Upper lobe of left lung (tissue), 6 donors: ENCODE data around the gene OLFML1. TPM values are rescaled to one million over a fixed set of nuclear protein-coding genes. Genes with fewer than 3 reads are reported as not detected.

Experiments
- ATAC-seq, 2 donors: fragments of 200-7000 bp; cut with Tn5 transposase; one replicate each; pipeline ENCODE4 v1.9.1; 2022; ENCODE audit warnings: mild to moderate bottlenecking in 2 of 2, moderate library complexity in 2 of 2; ENCODE audit not compliant: low FRiP score in 2 of 2
- DNase-seq, 2 donors: peaks; one replicate each; pipeline ENCODE4 v3.0.0-alpha.2; 2019 to 2020
- H3K27ac ChIP-seq, 4 donors: fragments of 200-600 bp; sonication (generic); one replicate each; pipeline ENCODE4 v1.5.1; 2016 to 2019
- H3K27me3 ChIP-seq, 4 donors: fragments of 200-600 bp; sonication (generic); one replicate each; pipeline ENCODE4 v1.5.1; 2017 to 2019
- H3K36me3 ChIP-seq, 4 donors: fragments of 200-600 bp; sonication (generic); one replicate each; pipeline ENCODE4 v1.5.1; 2016 to 2019
- H3K4me1 ChIP-seq, 4 donors: fragments of 200-600 bp; sonication (generic); one replicate each; pipeline ENCODE4 v1.5.1; 2018 to 2019
- H3K4me3 ChIP-seq, 4 donors: fragments of 200-600 bp; sonication (generic); one replicate each; pipeline ENCODE4 v1.5.1; 2017 to 2019; ENCODE audit warnings: mild to moderate bottlenecking in 2 of 4, moderate library complexity in 1 of 4
- H3K9me3 ChIP-seq, 4 donors: fragments of 200-600 bp; sonication (generic); one replicate each; pipeline ENCODE4 v1.5.1; 2018 to 2019
- EP300 ChIP-seq, 4 donors: sonication (generic); formaldehyde crosslinking; IDR thresholded peaks; one replicate each; pipeline ENCODE4 v1.5.1; 2017; ENCODE audit warnings: antibody characterized with exemption in 4 of 4, control low read depth in 2 of 4
- POLR2A ChIP-seq, 4 donors: fragments of 450-650 bp; IDR thresholded peaks; one replicate each; pipeline ENCODE4 v1.5.1; 2016 to 2017; ENCODE audit warnings: antibody characterized with exemption in 4 of 4, mild to moderate bottlenecking in 2 of 4
- POLR2AphosphoS5 ChIP-seq, 2 donors: sonication (generic); formaldehyde crosslinking; IDR thresholded peaks; one replicate each; pipeline ENCODE4 v1.5.1; 2017; ENCODE audit warnings: antibody characterized with exemption in 2 of 2
- WGBS, 2 donors: methylation state at CpG; one replicate each; pipeline ENCODE4 v1.1.5; 2017 to 2018; 5-methylcytosine and 5-hydroxymethylcytosine counted together
- total RNA-seq, 6 donors: library from RNA; depleted of rRNA in 4 of 6; stranded (reverse); fragments of >200 nt in 4 of 6; gene quantifications; one replicate each; pipeline versions ENCODE4 v1.1.0 to v1.2.1, GENCODE V29; 2016 to 2021
- TF ChIP-seq, protein P1 (sequence below), 6 experiments: fragments of 450-650 bp in 4 of 6; fragments of 200-600 bp in 2 of 6; sonication (generic) in 2 of 6; IDR thresholded peaks; one replicate each; pipeline ENCODE4 v1.5.1; 2016 to 2019; ENCODE audit warnings: antibody characterized with exemption in 6 of 6
- donor health status: DM: no; HTN: no; CAD: no; lungs with moderate emphysema.
- donor health status: DM: no; HTN: yes; CAD: no; lungs with severe emphysema.

The OLFML1 gene
- total RNA-seq, 6 donors from 2014 or later: 1.6 to 34.2 (median 4.6) TPM

DNA sequence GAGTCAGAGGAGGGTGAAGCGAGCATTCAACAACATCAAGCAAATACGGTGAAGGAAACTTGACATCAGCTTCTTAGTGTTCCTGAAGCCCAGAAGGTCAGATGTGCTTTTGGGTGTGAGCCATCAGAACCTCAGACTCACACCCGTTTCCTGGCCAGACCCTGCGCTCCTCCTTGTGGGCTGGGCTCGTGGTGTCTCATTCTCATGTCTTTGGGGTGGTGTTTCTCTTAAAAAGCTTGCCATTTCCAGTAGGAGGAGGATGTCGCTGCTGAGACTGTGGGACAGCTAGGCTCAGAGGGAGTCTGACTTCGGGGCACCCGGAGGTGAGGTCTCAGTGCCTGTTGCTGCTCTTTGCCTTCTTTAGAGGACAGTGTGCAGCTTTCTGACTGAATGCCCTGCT lies 52.7 kb downstream of the OLFML1 start:
- Histone ChIP-seq H3K27ac (no peak overlapping the region), H3K4me1 (peaks cover 0 to 9% (median 2%) of the 10 kb centered on the region in 4 donors), H3K27me3 (no peaks in the 10 kb centered on the region), H3K4me3 (no peak overlapping the region), H3K36me3 (no peaks in the 10 kb centered on the region), H3K9me3 (no peaks in the 10 kb centered on the region)
- TF ChIP-seq POLR2AphosphoS5 (IDR thresholded peaks at IDR 0.05) (no peak), EP300 (IDR thresholded peaks at IDR 0.05) (no peak), POLR2A (IDR thresholded peaks at IDR 0.05) (no peak)
- TF ChIP-seq, protein P1, sequence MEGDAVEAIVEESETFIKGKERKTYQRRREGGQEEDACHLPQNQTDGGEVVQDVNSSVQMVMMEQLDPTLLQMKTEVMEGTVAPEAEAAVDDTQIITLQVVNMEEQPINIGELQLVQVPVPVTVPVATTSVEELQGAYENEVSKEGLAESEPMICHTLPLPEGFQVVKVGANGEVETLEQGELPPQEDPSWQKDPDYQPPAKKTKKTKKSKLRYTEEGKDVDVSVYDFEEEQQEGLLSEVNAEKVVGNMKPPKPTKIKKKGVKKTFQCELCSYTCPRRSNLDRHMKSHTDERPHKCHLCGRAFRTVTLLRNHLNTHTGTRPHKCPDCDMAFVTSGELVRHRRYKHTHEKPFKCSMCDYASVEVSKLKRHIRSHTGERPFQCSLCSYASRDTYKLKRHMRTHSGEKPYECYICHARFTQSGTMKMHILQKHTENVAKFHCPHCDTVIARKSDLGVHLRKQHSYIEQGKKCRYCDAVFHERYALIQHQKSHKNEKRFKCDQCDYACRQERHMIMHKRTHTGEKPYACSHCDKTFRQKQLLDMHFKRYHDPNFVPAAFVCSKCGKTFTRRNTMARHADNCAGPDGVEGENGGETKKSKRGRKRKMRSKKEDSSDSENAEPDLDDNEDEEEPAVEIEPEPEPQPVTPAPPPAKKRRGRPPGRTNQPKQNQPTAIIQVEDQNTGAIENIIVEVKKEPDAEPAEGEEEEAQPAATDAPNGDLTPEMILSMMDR (IDR thresholded peaks at IDR 0.05): no peak
- peak in 1 of 2 donors; percentile 72 for ATAC-seq
- WGBS, 2 donors: 62 to 69% methylated on average over 8 of the region's 8 CpGs
- DNase-seq: no peak

DNA sequence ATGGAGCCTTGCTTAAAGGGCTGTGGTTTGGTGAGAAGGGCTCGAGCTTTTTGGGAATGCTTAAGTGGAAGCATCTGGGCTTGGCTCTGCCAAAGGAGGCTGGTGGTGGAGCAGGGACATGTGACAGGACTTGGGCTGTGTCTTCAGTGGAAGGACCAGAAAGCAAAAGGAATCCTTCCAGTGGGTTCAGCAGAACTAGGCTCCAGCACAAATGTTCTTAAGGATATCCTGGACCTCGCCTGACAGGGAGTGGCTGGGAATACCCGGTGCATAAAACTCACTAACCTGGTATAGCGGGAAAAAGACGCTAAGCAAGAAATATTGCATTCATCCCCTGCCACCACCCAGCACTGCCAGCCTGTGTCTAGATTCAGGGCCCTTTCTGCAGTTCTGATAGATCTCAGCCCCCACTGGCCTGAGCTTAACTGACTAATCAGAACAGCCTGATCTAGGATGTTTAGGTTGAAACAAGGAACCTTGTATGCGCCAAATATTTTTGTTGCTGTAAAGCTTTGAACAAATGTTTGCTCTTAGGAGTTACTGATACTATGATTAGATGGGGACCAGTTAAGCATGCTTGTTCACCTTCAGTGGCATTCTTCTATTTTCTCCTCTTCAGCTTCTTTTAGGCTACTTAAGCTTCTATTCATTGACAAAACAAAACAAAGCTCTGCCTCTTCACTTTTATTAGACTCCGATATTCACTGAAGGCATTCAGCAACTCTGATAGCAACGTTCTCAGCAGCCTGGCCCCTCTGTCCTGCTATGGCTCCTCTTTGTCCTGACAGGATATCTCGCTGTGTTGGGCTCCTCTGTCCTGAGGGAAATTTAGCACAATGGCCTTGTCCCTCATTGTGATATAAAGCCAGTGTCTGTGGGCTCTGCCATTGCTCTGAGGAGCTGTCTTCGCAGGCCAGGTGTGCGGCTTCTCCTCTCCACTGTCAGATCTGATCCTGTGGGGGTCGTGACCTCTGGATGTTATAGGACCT lies 53.5 kb downstream of the OLFML1 start:
- 82 to 86% methylated on average over 8 to 12 of the region's 12 CpGs for WGBS, 2 donors
- no peak for TF ChIP-seq EP300 (IDR thresholded peaks at IDR 0.05)
- TF ChIP-seq POLR2AphosphoS5 (IDR thresholded peaks at IDR 0.05): no peak
- TF ChIP-seq POLR2A (IDR thresholded peaks at IDR 0.05): no peak
- TF ChIP-seq, protein P1 (IDR thresholded peaks at IDR 0.05): no peak
- H3K4me1 ChIP-seq: peaks cover 0 to 2% (median 0%) of the 10 kb centered on the region in 4 donors
- H3K9me3 ChIP-seq: no peaks in the 10 kb centered on the region
- no peak overlapping the region for H3K4me3 ChIP-seq
- DNase-seq (no peak), ATAC-seq (no peak)
- H3K36me3 ChIP-seq: no peaks in the 10 kb centered on the region
- no peaks in the 10 kb centered on the region for H3K27me3 ChIP-seq
- H3K27ac ChIP-seq: no peak overlapping the region

DNA sequence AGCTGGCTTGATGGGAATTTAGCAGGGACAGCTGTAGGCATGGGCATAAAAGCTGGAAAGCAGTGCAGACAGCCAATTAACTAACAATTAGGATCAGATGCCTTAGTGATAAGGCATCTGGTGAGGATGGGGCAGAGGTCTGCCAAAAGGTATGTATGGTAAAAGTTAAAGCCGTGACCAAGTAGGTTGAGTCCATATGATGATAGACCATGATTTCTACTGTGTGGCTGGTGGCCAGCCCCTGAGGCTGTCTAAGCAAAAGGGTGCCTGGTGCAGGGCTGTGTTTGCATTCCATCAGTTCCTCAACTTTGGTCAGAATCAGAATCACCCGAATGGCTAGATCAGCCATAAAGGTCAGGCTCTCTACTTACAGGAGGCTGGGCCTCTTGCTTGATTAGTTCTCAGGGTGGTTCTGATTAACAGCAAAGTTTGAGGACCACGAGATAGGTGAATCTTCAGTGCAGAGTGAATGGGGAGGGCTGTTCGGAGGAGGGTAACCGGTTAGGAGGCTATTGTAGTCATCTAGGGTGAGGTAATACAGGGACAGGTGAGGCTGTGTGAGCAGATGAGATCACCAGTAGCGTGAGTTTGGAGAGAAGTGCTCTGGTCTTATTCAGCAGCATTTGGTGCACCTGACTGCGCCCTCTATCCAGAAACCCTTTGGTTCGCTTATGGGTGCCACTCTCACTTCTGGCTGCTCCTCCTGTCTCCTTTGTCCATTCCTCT lies 55.7 kb downstream of the OLFML1 start:
- H3K27me3 ChIP-seq: no peaks in the 10 kb centered on the region
- H3K4me1 ChIP-seq: no peaks in the 10 kb centered on the region
- H3K36me3 ChIP-seq: no peaks in the 10 kb centered on the region
- no peak for TF ChIP-seq EP300 (IDR thresholded peaks at IDR 0.05)
- H3K27ac ChIP-seq: no peak overlapping the region
- no peak for ATAC-seq
- DNase-seq: no peak
- 88% methylated on average over 8 of the region's 8 CpGs for WGBS, 2 donors
- no peaks in the 10 kb centered on the region for H3K9me3 ChIP-seq
- H3K4me3 ChIP-seq: no peak overlapping the region

DNA sequence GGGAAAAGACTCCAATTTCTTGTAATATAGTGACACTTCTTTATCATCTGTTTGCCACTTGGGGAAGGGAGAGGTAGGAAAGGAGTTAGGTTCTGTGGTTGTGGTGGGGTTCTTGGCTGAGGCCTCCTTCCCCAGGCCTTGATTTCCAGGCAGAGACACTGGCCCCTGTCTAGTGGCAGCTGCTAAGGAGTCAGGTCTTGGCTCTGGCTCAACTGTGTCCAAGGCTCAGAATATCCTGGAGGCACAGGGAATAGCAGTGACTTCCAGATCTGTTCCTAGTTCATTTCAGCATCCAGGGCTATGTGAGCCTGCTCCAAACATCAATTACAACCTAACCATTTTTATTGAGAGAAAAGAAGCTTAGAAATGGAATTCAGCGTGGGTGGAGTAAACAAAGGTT lies 58.0 kb downstream of the OLFML1 start:
- no peak for ATAC-seq
- Histone ChIP-seq H3K36me3 (no peaks in the 10 kb centered on the region), H3K27ac (no peak overlapping the region), H3K4me3 (no peak overlapping the region), H3K4me1 (no peaks in the 10 kb centered on the region), H3K9me3 (no peaks in the 10 kb centered on the region), H3K27me3 (no peaks in the 10 kb centered on the region)
- WGBS, 2 donors: 86 to 96% methylated on average over 1 of the region's 1 CpG
- TF ChIP-seq, protein P1 (IDR thresholded peaks at IDR 0.05): no peak
- TF ChIP-seq EP300 (IDR thresholded peaks at IDR 0.05) (no peak), POLR2A (IDR thresholded peaks at IDR 0.05) (no peak), POLR2AphosphoS5 (IDR thresholded peaks at IDR 0.05) (no peak)
- DNase-seq: no peak

DNA sequence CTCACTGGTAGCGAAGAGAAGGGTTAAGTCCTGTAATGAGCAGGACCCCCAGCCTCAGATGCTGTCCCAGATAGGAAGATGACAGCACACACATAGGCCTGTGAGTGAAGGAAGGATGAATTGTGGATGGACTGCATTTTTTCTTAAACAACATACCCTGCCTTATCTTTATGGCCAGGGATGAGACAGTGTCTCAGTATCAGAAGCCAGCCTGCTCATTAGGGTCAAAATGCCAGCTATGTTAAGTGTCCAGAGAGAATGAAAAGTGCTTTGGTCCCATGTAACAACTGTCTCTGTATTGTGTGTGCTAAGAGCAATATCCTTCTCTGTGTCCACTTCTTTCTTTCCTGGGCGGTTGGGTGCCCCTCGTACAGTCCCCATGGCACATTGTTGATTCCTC lies 58.7 kb downstream of the OLFML1 start:
- TF ChIP-seq, protein P1 (IDR thresholded peaks at IDR 0.05): no peak
- TF ChIP-seq POLR2AphosphoS5 (IDR thresholded peaks at IDR 0.05) (no peak), EP300 (IDR thresholded peaks at IDR 0.05) (no peak), POLR2A (IDR thresholded peaks at IDR 0.05) (no peak)
- DNase-seq: no peak
- WGBS, 2 donors: 91 to 94% methylated on average over 3 of the region's 3 CpGs
- no peak for ATAC-seq
- Histone ChIP-seq H3K4me1 (no peaks in the 10 kb centered on the region), H3K27ac (no peak overlapping the region), H3K36me3 (no peaks in the 10 kb centered on the region), H3K27me3 (no peaks in the 10 kb centered on the region), H3K9me3 (no peaks in the 10 kb centered on the region), H3K4me3 (no peak overlapping the region)
